Measurements from ENCODE around the gene FOXRED1.

DNA sequence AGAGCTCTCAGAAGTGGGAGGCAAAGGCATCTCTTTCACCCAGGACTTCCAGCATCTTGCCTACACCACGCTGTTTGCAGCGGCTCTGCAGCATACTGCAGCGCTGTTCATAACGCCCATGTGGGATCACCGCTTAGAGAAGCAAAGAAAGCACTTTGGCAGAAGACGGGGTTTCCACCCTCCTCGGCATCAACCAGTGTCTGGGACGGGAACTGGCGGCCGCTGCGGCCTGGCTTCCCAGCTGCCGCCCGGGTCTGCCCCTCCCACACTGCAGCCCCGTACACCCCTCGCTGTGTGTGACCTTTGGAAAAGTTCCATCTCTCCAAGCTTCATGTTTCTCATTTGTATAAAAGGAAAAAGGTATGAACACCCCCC is 13.4 kb downstream of the FOXRED1 start:
- TF ChIP-seq, protein P1, sequence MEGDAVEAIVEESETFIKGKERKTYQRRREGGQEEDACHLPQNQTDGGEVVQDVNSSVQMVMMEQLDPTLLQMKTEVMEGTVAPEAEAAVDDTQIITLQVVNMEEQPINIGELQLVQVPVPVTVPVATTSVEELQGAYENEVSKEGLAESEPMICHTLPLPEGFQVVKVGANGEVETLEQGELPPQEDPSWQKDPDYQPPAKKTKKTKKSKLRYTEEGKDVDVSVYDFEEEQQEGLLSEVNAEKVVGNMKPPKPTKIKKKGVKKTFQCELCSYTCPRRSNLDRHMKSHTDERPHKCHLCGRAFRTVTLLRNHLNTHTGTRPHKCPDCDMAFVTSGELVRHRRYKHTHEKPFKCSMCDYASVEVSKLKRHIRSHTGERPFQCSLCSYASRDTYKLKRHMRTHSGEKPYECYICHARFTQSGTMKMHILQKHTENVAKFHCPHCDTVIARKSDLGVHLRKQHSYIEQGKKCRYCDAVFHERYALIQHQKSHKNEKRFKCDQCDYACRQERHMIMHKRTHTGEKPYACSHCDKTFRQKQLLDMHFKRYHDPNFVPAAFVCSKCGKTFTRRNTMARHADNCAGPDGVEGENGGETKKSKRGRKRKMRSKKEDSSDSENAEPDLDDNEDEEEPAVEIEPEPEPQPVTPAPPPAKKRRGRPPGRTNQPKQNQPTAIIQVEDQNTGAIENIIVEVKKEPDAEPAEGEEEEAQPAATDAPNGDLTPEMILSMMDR (CRISPR knock-in tag; IDR thresholded peaks at IDR 0.05), result no peak
- TF ChIP-seq ZFP82 (CRISPR knock-in tag; IDR thresholded peaks at IDR 0.05; ENCODE audit: borderline replicate concordance) (no peak), NFRKB (IDR thresholded peaks at IDR 0.05) (no peak), NFYB (CRISPR knock-in tag; IDR thresholded peaks at IDR 0.05) (no peak), BHLHE40 (IDR thresholded peaks at IDR 0.05; ENCODE audit: low read length) (no peak), ELF1 (CRISPR knock-in tag; IDR thresholded peaks at IDR 0.05) (no peak), POLR2A (IDR thresholded peaks at IDR 0.05; ENCODE audit: insufficient read depth in 1 of 2, low read depth in 2 of 2, low read length in 2 of 2) (no peak), ZNF282 (IDR thresholded peaks at IDR 0.05; ENCODE audit: partially characterized antibody) (no peak), ZBTB1 (CRISPR knock-in tag; IDR thresholded peaks at IDR 0.05; ENCODE audit: borderline replicate concordance) (no peak), STAT6 (CRISPR knock-in tag; IDR thresholded peaks at IDR 0.05; ENCODE audit: borderline replicate concordance) (no peak), ADNP (CRISPR knock-in tag; IDR thresholded peaks at IDR 0.05) (no peak)
- TF ChIP-seq, protein P2, sequence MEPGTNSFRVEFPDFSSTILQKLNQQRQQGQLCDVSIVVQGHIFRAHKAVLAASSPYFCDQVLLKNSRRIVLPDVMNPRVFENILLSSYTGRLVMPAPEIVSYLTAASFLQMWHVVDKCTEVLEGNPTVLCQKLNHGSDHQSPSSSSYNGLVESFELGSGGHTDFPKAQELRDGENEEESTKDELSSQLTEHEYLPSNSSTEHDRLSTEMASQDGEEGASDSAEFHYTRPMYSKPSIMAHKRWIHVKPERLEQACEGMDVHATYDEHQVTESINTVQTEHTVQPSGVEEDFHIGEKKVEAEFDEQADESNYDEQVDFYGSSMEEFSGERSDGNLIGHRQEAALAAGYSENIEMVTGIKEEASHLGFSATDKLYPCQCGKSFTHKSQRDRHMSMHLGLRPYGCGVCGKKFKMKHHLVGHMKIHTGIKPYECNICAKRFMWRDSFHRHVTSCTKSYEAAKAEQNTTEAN (CRISPR knock-in tag; conservative IDR thresholded peaks at IDR 0.05), result no peak
- TF ChIP-seq, protein P3, sequence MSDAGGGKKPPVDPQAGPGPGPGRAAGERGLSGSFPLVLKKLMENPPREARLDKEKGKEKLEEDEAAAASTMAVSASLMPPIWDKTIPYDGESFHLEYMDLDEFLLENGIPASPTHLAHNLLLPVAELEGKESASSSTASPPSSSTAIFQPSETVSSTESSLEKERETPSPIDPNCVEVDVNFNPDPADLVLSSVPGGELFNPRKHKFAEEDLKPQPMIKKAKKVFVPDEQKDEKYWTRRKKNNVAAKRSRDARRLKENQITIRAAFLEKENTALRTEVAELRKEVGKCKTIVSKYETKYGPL (CRISPR knock-in tag; IDR thresholded peaks at IDR 0.05), result no peak

Measured in HepG2 (cell line).